Smooth muscle cell of the brain vasculature (primary cell): ENCODE results near the gene KLHDC8A.

Source experiments
- DNase-seq: peaks from one replicate; pipeline ENCODE4 v3.0.0-alpha.2; 2012; ENCODE audit warnings: low read depth, low spot score

The KLHDC8A gene

GRCh38 chr1:205344066-205344928 is 12.4 kb downstream of the KLHDC8A start:
- no peak for DNase-seq

GRCh38 chr1:205343431-205344065 is 13.2 kb downstream of the KLHDC8A start:
- no peak for DNase-seq

DNA sequence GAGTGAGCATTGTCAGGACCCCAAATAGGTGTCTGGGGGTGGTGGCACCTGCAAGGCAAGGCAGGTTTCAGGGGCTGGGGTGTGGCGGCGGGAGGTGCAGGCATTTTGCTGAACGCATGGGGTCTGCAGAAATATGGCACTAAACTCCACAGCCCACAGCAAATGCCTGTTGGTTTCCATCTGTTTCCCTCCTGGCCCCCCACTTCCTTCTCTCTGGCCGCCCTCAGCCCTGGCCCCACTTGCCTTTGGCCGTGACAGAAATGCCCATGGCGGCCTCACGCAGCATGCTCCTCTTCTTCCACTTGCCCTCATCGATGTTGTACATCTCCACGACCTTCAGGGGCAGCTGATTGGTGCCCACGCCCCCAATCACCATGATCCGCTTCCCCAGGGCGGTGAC is 13.7 kb downstream of the KLHDC8A start:
- no peak for DNase-seq

DNA sequence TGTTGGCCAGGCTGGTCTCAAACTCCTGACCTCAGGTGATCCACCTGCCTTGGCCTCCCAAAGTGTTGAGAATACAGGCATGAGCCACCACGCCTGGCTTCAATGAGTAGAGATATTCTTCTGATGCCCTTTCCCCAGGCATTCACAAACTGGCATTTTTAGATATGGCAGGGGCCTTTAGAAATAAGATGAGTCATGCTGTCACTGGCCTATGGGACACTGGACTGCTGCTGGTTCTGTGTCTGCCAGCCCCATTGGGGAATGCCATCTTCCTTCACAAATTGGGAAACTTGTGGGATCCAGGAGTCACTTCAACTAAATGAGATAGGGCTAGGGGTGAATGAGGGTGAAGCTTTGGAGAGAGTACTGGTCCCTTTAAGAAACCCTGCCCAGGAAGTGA is 16.0 kb downstream of the KLHDC8A start:
- no peak for DNase-seq

DNA sequence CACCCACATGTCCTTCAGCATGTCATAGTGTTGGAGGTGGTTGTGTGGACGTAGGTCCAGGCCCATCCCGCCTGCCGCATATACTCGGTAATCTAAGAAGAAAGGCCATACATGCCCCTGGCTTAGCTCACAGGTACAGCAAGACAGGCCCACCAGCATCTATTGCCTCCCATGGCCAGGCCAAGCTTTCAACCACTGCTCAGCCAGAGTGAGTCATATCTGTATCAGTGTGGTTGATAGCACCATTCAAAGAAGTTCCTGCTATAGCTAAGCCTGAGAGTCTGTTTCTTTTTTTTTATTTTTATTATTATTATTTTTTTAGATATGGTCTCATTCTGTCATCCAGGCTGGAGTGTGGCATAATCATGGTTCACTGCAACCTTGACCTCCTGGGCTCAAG is 17.0 kb downstream of the KLHDC8A start:
- no peak for DNase-seq

DNA sequence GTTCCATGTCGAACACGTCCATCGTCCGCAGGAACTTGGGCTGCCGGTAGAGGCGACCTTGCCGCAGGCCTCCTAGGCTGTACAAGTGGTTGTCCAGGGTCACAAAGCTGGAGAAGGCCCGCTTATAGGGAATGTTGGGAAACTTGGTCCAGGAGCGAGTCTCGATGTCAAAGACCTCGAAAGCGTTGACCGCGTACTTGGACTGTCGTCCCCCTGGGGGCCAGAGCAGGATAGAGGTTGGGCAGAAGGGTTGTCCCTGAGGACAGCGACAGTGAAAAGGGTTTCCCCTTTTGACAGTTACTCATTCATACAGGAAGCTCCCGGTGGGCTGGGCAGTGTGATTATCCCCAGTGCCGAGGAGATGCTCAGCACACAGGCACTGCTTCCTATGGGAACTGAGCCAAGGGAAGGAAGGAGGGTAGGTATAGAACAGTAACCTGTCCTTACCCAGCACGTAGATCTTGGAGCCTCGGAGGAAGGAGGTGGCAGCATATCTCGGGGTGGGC is 17.5 kb downstream of the KLHDC8A start:
- DNase-seq: no peak

DNA sequence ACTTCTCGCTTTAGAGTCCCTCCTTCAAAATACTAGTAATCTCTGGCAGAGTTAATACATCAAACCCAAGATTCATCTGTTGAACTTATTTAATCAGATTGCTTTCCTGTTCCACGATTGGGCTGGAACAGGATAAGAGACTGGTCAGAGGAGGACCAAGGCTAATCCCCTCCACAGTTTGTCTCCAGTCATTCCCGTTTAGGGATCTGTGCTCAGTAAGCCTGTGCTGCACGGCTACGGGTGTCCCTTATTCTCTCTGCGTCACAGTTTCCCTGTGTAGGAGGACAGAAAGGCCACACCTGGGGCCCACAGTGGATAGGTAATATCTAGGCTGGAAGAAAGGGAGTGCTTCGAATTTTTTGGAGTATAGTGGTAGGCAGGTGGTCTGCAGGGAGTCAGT is 18.7 kb downstream of the KLHDC8A start:
- DNase-seq: no peak

GRCh38 chr1:205337481-205337880 is 19.2 kb downstream of the KLHDC8A start:
- DNase-seq: no peak

- DNase-seq: no peak
These were observed 21.0 kb downstream of the KLHDC8A start for GRCh38 chr1:205335692-205336091.

GRCh38 chr1:205332015-205332791 is 24.5 kb downstream of the KLHDC8A start:
- no peak for DNase-seq

- DNase-seq: no peak
These were observed 26.6 kb downstream of the KLHDC8A start for GRCh38 chr1:205330150-205330549.

DNA sequence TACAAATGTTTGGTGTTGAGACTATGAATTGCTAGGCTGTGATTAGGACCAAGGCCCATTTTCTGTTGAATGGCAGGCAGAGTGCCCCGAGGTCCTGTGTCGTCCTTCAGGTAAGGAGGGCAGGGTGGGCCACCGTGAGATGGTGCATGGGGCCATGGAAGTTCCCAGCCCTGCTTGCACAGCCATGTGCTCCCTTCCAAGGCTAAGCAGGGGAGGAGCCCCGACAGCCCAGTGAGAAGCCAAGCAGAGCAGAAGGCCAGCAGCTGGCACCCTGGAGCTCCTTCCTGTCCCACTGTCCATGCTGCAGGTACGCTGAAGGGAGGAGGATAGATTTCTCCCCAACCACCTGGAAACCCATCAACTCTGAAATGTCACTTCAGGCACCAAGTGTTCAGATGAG is 27.0 kb downstream of the KLHDC8A start:
- DNase-seq: no peak

DNA sequence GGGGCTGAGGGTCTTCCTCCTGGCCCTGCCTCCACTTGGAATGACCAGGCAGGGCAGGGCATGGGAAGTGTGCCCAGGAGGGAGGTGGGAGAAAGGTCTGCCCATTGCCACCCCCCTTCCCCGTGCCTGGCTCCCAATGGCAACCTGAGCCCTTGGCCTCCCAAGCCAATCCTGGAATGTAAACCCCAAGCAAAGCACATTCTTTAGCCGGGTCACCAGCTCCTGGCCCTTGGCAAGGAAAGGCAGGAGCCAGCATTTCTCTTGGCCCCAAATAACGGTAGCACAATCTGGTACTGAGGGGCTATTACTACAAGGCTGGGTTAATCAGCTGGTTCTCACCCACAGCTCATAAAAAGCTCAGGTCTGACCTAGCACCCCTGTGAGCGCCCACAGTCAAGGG is 28.2 kb downstream of the KLHDC8A start:
- no peak for DNase-seq

DNA sequence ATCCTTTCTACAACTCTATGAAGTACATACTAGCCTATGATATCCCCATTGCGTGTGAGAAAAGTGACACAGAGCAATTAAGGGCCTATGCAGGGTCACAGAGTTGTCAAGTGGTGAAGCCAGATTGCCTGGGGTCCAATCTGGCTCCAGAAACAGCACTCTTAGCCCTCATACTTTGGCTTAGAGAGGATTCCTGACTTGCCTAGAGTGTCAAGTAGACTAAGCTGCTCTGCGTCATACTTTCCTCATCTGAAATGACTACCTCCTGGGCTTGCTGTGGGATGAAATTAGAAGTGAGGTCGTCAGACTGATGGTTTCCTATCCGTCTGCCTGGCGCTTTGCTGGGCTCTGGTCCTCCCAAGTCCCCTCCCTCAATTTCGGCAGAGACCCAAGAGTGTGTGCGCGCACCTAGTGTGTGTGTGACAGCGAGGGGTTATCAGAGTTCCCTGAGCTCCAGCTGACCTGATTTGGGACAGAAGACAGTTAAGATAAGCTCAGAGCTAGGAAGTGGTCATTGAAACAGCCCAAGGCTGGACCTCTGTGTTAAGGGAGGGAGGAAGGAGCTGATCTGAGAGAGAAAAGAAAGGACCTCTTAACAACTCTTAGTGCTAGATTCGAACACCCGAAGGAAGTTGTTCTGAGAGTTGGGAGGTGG is 29.8 kb downstream of the KLHDC8A start:
- no peak for DNase-seq

DNA sequence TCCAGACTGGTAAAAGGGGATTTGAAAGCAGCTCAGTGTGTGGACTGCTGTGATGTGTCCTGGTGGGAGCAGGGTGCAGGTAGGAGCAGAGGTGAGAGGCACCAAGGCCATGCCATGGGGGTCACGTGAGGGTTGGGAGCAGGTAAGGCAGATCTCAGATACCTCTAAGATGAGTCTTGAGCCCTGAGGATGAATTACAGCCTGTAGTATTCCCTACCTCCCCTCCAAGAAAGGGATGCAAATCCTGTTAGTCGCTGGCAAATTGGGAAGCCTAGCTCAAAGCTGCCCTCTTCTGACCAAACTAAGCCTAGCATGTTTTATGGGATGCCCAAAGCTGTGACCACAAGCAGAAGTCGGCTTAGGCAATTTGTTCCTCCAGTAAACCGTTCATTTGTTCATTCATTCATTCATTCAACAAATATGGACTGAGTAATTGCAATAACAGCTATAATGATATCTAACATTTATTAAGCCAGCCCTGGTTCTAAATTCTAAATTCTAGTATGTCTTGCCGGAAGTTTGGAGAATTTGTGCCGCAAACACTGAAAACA is 31.3 kb downstream of the KLHDC8A start:
- peak; percentile 69 for DNase-seq

DNA sequence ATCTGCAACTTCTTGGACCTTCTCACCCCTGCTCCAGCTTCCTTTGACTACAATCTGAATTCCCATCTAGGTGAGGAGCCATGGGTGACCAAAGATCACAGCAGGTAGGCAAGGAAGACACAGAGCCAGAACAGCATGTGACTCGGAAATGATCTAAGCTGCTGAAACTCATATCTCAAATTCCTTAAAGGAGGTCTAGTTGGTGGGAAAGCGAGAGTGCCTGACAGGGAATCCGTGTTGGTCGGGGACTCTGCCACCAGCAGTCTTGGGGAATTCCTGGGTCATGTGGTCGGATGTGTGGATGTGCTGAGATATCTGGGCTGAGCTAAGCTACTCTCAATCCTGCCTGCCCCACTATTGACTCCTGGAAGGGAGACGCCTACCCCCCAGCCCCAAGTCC is 31.9 kb downstream of the KLHDC8A start:
- no peak for DNase-seq

DNA sequence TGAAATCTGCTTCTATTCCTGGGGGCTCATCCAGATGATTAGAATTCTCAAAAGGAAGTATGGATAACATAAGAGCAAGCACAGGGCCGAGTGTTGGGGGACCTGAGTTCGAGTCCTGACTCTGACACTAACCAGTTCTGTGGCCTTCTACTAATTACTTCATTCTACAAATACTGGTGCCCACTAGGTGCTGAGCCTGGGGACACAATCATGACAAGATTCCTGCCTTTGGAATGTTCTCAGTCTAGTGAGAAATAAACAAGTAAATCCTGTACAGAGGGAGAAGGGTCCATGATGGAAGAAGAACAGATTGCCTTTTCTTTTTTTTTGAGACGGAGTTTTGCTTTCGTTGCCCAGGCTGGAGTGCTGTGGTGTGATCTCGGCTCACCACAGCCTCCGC is 32.9 kb downstream of the KLHDC8A start:
- no peak for DNase-seq

DNA sequence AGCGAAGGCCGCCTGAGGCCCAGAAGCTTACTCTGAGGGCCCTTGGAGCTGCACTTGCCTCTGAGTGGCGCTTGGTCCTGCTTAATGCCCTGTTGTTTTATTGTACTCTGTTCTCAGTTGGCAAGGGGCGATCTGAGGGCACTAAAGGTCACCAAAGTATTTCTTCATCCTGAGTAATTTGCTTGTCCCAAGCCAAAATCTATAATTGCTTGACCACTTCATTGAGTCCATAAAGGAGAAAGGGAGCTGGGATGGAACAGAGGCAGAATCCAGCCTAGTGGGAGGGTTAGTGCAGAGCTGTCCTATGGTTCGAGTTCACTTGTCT is 34.8 kb downstream of the KLHDC8A start:
- DNase-seq: no peak

DNA sequence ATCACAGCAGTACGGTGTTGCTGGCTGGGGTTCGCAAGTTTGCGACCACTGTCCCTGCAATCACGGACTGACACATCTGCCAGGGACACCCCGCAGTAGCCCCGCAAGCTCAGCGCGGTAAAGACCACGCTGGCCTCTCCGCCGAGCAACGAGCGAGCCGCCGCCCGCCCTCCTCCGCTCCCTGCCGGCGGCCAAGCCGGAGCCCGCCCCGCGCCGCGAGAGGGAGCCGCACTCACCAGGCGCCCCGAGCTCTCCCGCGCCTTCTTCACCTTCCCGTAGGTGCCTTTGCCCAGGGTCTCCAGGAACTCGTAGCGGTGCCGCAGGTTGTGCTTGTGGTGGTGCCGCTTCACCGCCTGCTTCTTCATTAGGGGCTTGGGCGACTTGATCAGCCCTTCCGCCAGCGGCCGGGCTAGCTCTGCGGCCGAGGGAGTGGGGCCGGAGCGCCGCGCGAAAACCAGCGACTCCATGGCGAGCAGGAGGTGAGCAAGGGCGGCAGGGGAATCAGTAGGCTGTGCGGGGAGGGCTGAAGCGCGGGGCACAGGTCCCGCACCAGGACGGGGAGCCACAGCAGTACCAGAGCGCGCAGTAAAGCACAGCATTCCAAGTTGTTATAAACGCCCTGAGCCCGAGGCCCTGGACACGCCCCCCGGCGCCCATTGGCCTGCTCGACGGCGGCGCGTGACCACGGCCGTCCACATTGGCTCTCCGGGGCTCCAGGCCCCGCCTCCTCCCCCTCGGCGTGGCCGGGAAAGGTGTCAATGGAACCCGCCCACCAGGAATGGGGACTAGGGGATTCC is 35.4 kb downstream of the KLHDC8A start, which contains the start of gene NUAK2:
TSS of gene NUAK2 (minus strand) at position 584 of the 797 bp plus-strand sequence. CDS start at position 467, 117 bp downstream.
- no peak for DNase-seq
